HG02759 (cell line): Measurements from ENCODE around the gene RNF5.

Source experiments
- ATAC-seq: cut with Tn5 transposase; IDR thresholded peaks from one replicate; pipeline ENCODE4 v1.9.1; 2021; ENCODE audit warnings: mild to moderate bottlenecking, moderate library complexity; ENCODE audit not compliant: unreplicated experiment

RNF5 gene

DNA sequence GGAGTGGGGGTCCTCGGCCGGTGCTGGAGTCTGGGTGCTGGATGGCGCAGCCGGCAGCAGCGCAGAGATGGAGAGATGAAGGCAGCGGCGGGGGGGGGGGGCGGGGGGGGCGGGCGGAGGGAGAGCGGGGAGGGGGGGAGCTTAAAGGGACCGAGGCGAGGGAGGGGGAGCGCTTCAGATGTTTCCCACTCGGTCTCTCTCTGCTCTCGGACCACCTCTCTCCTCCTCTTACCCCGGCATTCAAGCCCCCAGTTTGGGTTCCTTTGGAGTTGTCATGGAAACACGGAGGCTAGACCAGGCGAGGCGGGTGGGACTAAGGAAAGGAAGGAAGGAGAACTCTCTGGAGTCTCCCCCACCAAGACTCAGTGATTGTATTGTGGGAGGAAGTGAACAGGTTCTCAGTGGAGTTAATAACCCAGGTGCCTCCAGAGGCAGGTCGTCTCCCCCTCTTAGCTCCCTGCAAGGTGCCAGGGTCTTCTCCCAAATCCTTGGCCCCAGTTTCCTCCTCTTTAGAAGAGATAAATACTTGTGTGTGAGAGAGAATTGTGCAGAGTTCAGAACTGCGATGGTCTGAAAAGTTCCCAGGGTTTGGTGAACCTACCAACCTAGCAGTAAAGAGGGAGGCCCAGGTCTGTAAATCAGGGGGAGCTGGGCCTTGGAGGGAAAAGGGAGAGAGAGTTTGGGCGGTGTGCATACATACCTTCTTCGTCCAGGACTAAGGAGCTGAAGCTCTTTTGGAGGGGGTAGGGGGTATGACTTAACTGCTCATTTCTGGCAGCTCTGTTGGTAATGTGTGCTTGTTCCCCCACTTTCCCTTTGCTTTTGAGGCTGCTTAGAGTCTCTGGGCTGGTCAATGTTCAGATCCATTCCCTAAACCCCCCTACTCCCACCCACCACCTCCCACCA is 26.1 kb upstream of the RNF5 start, which contains the start of gene PRRT1:
Gene PRRT1 (minus strand): TSS at position 77 of the 906 bp plus-strand sequence. CDS start 112 bp downstream, outside the sequence.
- ATAC-seq: no peak

- ATAC-seq: no peak
Measured at GRCh38 chr6:32152769-32153563, 25.2 kb upstream of the RNF5 start.

GRCh38 chr6:32153564-32154513 is 24.4 kb upstream of the RNF5 start, which contains the start of gene PPT2:
Gene PPT2 (plus strand): TSS chr6:32154141. CDS start chr6:32154595, 454 bp downstream.
- peak; percentile 40 for ATAC-seq

GRCh38 chr6:32154514-32155161 is 23.6 kb upstream of the RNF5 start:
- peak; percentile 64 for ATAC-seq

DNA sequence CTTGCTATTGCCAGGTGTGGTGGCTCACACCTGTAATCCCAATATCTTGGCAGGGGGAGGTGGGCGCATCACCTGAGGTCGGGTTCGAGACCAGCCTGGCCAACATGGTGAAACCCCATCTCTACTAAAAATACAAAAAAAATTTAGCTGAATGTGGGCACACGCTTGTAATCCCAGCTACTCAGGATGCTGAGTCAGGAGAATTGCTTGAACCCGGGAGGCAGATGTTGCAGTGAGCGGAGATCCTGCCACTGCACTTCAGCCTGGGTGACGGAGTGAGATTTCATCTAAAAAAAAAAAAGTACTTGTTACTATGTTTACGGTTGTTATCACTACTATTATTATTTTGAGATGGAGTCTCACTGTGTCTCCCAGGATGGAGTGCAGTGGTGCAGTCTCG is 21.3 kb upstream of the RNF5 start:
- no peak for ATAC-seq

DNA sequence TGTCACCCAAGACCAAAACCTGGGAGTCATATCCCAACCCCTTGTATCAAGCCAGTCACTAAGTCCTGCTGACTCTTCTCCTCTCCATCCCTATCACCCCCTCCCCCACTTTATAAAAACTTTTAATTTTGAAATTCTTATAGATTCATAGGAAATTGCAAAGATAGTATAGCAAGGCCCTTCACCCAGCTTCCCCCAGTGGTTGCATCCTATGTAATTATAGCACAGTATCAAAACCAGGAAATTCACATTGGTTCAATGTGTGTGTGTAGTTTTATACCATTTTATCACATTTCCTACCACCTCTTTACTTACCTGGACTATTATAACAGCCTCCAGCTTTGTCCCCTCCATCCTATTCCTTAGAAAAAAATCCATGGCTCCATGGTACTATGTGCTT is 20.2 kb upstream of the RNF5 start:
- no peak for ATAC-seq

- no peak for ATAC-seq
Measured at GRCh38 chr6:32163559-32164258, 14.5 kb upstream of the RNF5 start.

DNA sequence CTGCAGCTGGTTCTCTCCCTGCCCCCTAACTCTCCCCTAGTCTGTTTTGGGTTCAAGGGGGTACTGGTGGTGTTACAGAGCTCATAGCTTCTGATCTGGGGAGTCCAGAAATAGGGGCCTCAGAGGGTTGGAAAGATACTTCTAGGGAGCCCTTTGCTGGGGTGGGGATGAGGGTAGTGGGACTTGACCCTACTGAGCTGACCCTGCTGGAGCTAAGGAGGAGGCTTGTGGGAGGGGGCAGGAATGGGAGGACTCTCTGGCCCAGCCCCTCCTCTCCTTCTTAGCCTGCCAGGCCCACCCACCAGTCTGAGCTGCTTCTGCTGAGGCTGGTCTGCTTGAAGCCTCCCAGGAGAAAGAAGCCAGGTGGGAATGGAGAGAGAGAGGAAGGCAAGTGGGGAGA is 13.9 kb upstream of the RNF5 start, which contains the start of gene EGFL8:
Gene EGFL8 (plus strand): TSS at position 301 of the 400 bp plus-strand sequence. CDS start 1,571 bp downstream, outside the sequence.
- ATAC-seq: no peak

- ATAC-seq: no peak
Measured at GRCh38 chr6:32166411-32167061, 11.7 kb upstream of the RNF5 start.

DNA sequence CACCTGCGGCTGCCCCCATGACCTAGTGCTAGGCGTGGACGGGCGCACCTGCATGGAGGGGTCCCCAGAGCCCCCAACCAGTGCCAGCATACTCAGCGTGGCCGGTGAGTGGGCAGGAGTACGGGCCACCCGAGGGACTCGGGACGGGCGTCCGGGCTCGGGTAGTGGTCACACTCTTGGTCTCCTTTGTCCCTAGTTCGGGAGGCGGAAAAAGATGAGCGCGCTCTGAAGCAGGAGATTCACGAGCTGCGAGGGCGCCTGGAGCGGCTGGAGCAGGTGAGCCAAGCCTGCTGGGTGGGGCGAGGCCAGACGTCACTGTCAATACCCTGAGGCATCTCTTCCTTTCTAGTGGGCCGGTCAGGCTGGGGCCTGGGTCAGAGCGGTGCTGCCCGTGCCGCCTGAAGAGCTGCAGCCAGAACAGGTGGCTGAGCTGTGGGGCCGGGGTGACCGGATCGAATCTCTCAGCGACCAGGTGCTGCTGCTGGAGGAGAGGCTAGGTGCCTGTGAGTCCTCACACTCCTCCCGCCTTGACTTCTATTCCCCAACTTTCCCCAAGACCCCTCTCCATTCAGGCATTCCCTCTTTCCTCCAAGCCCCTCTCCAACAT is 10.9 kb upstream of the RNF5 start:
- ATAC-seq: no peak

DNA sequence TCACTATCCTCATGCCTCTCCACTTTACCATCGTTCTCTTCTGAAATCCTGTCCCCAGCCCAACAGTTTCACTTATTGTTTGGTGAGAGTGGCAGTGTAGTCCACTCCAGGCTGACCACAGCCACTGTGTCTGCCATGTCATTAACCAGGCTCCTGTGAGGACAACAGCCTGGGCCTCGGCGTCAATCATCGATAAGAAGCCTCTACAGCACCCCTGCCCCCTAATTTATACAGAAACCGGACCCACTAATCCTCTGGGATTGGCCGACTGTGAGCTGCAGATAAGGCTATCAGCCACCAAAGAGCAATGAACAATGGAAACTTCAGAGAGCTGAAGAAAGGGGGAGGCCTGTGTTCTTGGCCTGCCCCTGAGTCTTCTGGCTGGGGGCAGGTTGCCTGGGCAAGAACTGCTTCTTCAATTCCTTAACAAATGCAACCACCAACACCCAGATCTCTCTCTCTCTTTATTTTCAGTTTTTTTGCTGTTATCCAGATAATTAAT is 10.4 kb upstream of the RNF5 start:
- no peak for ATAC-seq

DNA sequence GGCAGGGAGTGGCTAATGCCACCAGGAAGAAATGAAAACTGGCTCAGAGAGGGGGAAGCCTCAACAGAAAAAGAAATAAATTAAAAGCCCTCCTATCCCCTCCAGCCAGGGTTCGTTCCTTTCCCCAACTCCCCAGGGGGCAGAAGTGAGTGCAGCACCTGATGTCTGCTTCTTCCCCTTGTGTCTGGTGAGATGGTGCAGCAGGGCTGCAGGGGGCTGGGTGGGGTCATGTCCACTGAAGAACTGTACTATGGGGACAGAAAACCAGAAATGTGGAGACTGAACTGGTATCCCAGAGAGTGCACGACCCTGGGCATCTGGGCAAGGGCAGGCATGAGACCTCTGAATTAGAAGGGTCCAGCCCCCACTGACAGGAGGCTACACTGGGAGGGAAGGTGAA is 9.9 kb upstream of the RNF5 start:
- no peak for ATAC-seq

DNA sequence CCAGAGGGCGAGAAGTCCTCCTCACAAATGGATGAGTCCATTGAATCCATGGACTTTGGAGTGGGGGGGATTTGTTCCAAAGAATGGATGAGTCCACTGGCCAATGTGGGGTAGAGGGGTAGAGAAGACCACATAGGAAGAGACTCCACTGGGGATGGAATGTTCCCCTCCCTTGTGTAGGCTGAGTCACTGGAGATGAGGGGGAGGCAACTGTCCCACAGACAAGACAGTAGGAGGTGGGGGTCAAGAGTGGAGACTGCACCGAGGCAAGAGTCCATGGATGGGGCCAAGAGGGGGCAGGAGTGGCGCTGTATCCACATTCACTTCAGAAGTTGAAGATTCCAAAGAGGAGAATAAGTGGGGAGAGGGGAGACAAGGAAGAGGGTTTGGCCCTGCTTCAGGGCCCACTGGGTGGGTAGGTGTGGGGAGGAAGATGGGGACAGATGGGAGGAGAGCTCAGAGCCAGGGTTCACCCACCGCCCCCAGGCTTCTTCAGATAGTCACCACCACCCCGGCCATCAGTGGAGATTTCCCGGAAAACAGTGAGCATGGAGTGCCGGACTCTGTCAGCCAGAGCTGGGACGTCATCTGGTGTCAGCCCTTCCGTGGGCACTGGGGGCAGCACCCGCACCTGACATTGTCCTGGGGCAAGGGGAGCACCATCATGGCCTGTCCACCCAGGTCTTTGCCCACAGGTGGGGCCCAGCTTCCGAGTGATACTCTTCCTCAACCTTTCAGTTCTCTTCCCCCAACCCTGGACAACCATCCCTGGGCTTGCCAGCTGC is 9.2 kb upstream of the RNF5 start:
- no peak for ATAC-seq

- ATAC-seq: no peak
Measured at GRCh38 chr6:32170294-32170693, 7.9 kb upstream of the RNF5 start.

DNA sequence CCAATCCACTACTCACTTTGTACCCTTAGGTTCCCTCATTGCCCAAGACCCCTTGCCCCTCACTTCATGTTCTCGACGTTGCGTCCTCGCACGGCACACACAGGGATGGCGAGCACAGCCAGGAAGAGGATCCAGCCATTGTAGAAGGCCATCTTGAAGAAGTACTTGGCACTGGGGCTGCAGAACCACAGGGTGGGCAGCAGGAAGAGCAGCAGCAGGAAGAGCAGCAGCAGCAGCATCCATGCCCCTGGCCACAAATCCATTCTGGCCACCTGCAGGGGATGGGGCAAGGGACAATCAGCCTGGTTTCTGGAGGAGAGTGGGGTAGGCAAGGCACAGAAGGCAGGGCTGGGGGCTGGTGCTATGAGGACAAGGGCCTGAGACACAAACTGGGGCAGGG is 7.0 kb upstream of the RNF5 start:
- no peak for ATAC-seq

GRCh38 chr6:32173051-32173727 is 5.0 kb upstream of the RNF5 start:
- ATAC-seq: no peak

DNA sequence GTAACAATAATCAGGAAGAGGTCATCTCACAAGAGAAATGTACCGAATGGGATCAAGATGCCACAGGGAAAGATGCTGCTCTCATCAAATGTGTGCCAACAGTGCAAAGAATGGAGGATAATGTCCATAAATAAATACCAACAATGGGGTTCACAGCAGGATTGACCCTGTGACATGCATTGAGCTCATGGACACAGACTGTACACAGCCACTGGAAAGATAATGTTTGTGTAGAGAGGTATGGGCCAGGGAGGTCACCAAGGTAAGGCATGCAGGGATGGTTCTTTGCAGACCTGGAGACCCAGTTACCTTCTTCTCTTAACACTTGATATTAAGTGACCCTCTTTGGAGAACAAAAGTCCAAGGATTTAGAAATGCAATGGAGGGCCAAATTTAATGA is 3.8 kb upstream of the RNF5 start:
- no peak for ATAC-seq
